ENCODE data around the gene C1orf185. TPM values are rescaled to one million over a fixed set of nuclear protein-coding genes. Genes with fewer than 3 reads are reported as not detected.
"Not testable (repeated sequence)": the region's sequence is repeated elsewhere in the genome, so short reads cannot be mapped to it uniquely, and the experiment has no call there.

Gene C1orf185
- total RNA-seq, 1 donor, result not detected

DNA sequence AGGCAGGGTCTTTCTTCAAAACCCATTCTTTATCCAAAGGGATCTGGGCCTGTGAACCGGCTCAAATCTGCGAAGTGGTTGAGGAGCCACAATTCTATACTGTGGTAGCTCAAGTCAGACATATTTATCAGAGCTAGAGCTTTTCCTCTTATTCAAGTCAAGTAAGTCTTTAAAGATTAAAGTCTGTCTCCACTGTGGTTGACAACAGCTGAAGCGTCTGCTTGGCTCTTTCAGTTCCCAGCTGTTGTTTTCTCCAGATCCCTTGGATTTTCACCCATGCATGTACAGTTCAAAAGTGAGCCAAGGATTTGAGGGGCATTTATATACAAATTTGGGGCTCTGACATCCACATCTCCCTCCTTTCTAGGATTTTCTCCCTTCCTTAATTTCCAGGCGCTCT is 66.9 kb downstream of the C1orf185 start:
- Histone ChIP-seq H3K27ac (ENCODE audit: low read depth, low read length) (no peak overlapping the region), H3K4me2 (ENCODE audit: insufficient read depth, low read length) (no peak overlapping the region), H3K9me3 (ENCODE audit: low read depth, low read length) (no peaks in the 10 kb centered on the region), H3K36me3 (ENCODE audit: insufficient read depth, low read length) (no peaks in the 10 kb centered on the region), H2AFZ (ENCODE audit: low read length) (peak overlapping the region; percentile 91), H3K4me3 (ENCODE audit: insufficient read depth, low read length) (no peak overlapping the region), H3K79me2 (ENCODE audit: insufficient read depth, low read length) (no peaks in the 10 kb centered on the region), H3K27me3 (ENCODE audit: insufficient read depth, low read length) (no peaks in the 10 kb centered on the region), H4K20me1 (ENCODE audit: insufficient read depth, low read length) (no peaks in the 10 kb centered on the region), H3K4me1 (ENCODE audit: insufficient read depth, low read length) (no peaks in the 10 kb centered on the region)
- no peak for DNase-seq (ENCODE audit: insufficient read length, low spot score, missing footprints)
- TF ChIP-seq, protein P1, sequence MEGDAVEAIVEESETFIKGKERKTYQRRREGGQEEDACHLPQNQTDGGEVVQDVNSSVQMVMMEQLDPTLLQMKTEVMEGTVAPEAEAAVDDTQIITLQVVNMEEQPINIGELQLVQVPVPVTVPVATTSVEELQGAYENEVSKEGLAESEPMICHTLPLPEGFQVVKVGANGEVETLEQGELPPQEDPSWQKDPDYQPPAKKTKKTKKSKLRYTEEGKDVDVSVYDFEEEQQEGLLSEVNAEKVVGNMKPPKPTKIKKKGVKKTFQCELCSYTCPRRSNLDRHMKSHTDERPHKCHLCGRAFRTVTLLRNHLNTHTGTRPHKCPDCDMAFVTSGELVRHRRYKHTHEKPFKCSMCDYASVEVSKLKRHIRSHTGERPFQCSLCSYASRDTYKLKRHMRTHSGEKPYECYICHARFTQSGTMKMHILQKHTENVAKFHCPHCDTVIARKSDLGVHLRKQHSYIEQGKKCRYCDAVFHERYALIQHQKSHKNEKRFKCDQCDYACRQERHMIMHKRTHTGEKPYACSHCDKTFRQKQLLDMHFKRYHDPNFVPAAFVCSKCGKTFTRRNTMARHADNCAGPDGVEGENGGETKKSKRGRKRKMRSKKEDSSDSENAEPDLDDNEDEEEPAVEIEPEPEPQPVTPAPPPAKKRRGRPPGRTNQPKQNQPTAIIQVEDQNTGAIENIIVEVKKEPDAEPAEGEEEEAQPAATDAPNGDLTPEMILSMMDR (IDR thresholded peaks at IDR 0.05; ENCODE audit: extremely low read depth, low read depth, low read length), result no peak

- H3K4me3 ChIP-seq (ENCODE audit: insufficient read depth, low read length), result no peak overlapping the region
- H2AFZ ChIP-seq (ENCODE audit: low read length), result no peak overlapping the region
- TF ChIP-seq, protein P1 (IDR thresholded peaks at IDR 0.05; ENCODE audit: extremely low read depth, low read depth, low read length), result no peak
- H3K4me1 ChIP-seq (ENCODE audit: insufficient read depth, low read length), result no peaks in the 10 kb centered on the region
- H3K27me3 ChIP-seq (ENCODE audit: insufficient read depth, low read length), result no peaks in the 10 kb centered on the region
- no peak for DNase-seq (ENCODE audit: insufficient read length, low spot score, missing footprints)
- no peaks in the 10 kb centered on the region for H3K79me2 ChIP-seq (ENCODE audit: insufficient read depth, low read length)
- H3K9me3 ChIP-seq (ENCODE audit: low read depth, low read length), result no peaks in the 10 kb centered on the region
- no peak overlapping the region for H3K27ac ChIP-seq (ENCODE audit: low read depth, low read length)
- no peak overlapping the region for H3K4me2 ChIP-seq (ENCODE audit: insufficient read depth, low read length)
- H4K20me1 ChIP-seq (ENCODE audit: insufficient read depth, low read length), result no peaks in the 10 kb centered on the region
- H3K36me3 ChIP-seq (ENCODE audit: insufficient read depth, low read length), result no peaks in the 10 kb centered on the region
These were observed 68.3 kb downstream of the C1orf185 start for GRCh38 chr1:51170342-51170741.

- Histone ChIP-seq H3K36me3 (ENCODE audit: insufficient read depth, low read length) (no peaks in the 10 kb centered on the region), H3K4me2 (ENCODE audit: insufficient read depth, low read length) (no peak overlapping the region), H3K27ac (ENCODE audit: low read depth, low read length) (no peak overlapping the region), H3K4me3 (ENCODE audit: insufficient read depth, low read length) (no peak overlapping the region), H3K27me3 (ENCODE audit: insufficient read depth, low read length) (peaks cover 6% of the 10 kb centered on the region), H2AFZ (ENCODE audit: low read length) (no peak overlapping the region), H4K20me1 (ENCODE audit: insufficient read depth, low read length) (no peaks in the 10 kb centered on the region), H3K79me2 (ENCODE audit: insufficient read depth, low read length) (no peaks in the 10 kb centered on the region), H3K4me1 (ENCODE audit: insufficient read depth, low read length) (no peaks in the 10 kb centered on the region), H3K9me3 (ENCODE audit: low read depth, low read length) (no peaks in the 10 kb centered on the region)
- no peak for DNase-seq (ENCODE audit: insufficient read length, low spot score, missing footprints)
- TF ChIP-seq, protein P1 (IDR thresholded peaks at IDR 0.05; ENCODE audit: extremely low read depth, low read depth, low read length), result no peak
These were observed 70.8 kb downstream of the C1orf185 start for GRCh38 chr1:51172811-51173210.

- Histone ChIP-seq H3K27ac (ENCODE audit: low read depth, low read length) (no peak overlapping the region), H3K27me3 (ENCODE audit: insufficient read depth, low read length) (peaks cover 6% of the 10 kb centered on the region), H4K20me1 (ENCODE audit: insufficient read depth, low read length) (no peaks in the 10 kb centered on the region), H3K4me2 (ENCODE audit: insufficient read depth, low read length) (no peak overlapping the region), H3K79me2 (ENCODE audit: insufficient read depth, low read length) (no peaks in the 10 kb centered on the region), H3K4me1 (ENCODE audit: insufficient read depth, low read length) (no peaks in the 10 kb centered on the region), H3K4me3 (ENCODE audit: insufficient read depth, low read length) (no peak overlapping the region), H2AFZ (ENCODE audit: low read length) (no peak overlapping the region), H3K9me3 (ENCODE audit: low read depth, low read length) (no peaks in the 10 kb centered on the region), H3K36me3 (ENCODE audit: insufficient read depth, low read length) (no peaks in the 10 kb centered on the region)
- TF ChIP-seq, protein P1 (IDR thresholded peaks at IDR 0.05; ENCODE audit: extremely low read depth, low read depth, low read length), result no peak
- no peak for DNase-seq (ENCODE audit: insufficient read length, low spot score, missing footprints)
These were observed 73.2 kb downstream of the C1orf185 start for GRCh38 chr1:51175278-51175677.

DNA sequence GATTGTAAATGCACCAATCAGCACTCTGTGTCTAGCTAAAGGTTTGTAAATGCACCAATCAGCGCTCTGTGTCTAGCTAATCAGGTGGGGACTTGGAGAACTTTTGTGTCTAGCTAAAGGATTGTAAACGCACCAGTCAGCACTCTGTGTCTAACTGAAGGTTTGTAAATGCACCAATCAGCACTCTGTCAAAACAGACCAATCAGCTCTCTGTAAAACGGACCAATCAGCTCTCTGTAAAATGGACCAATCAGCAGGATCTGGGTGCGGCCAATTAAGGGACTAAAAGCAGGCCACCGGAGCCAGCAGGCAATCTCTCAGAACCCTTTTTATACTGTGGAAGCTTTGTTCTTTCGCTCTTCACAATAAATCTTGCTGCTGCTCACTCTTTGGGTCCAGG is 76.0 kb downstream of the C1orf185 start:
- H3K4me2 ChIP-seq (ENCODE audit: insufficient read depth, low read length); H3K36me3 ChIP-seq (ENCODE audit: insufficient read depth, low read length); DNase-seq (ENCODE audit: insufficient read length, low spot score, missing footprints); H3K27ac ChIP-seq (ENCODE audit: low read depth, low read length); H3K9me3 ChIP-seq (ENCODE audit: low read depth, low read length); H2AFZ ChIP-seq (ENCODE audit: low read length); H4K20me1 ChIP-seq (ENCODE audit: insufficient read depth, low read length); H3K4me3 ChIP-seq (ENCODE audit: insufficient read depth, low read length); H3K4me1 ChIP-seq (ENCODE audit: insufficient read depth, low read length); H3K79me2 ChIP-seq (ENCODE audit: insufficient read depth, low read length): not testable (repeated sequence)
- peaks cover 12% of the 10 kb centered on the region for H3K27me3 ChIP-seq (ENCODE audit: insufficient read depth, low read length)

Data from osteoblast (primary cell).